SW480 (cell line): Measurements from ENCODE around the gene CISTR.
"Not testable (repeated sequence)": the region's sequence is repeated elsewhere in the genome, so short reads cannot be mapped to it uniquely, and the experiment has no call there.

Source experiments
- DNase-seq: peaks from one replicate; pipeline ENCODE4 v3.0.0-alpha.2; 2016; ENCODE audit warnings: low spot score

Gene CISTR

GRCh38 chr12:53718567-53718966 is 33.2 kb downstream of the CISTR start:
- not testable (repeated sequence) for DNase-seq

DNA sequence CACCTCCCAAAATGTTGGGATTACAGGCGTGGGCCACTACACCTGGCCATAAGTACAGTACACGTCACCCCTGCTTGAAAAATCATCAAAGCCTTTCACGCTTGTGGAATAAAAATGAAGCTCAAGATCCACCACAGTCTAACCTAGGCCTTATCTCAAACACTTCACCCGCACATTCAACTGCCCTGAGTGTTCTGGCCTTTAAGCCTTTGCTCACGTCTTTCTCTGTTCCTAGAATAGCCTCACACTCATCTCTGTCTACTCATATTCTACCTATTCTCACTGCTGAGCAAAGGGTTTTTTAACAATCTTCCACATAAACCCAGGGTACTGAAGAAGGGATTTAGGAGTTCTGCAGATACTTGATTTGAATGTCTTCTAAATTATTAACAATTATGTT is 34.5 kb downstream of the CISTR start:
- no peak for DNase-seq

DNA sequence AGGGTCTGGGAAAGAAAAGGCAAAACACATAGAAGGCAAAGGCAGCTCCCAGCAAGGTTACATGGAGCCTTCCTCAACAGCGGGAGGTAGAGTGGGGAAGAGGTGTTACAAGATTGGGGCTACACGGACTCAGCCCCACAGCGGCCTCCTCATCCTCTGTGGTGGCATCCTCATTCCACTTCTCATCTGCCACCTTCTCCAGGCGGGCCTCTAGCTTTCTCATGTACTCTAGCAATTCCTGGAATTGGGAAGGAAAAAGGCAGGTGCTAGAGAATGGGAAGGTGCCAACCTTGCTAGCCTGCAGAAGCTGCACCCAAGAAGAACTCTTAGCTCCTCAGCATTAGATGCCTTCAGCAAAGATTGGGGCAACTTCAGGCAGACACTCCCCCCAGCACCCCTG is 37.8 kb downstream of the CISTR start:
- DNase-seq, result no peak

- DNase-seq, result no peak
Observed at GRCh38 chr12:53713516-53713915, 38.3 kb downstream of the CISTR start.

GRCh38 chr12:53712059-53712643 is 39.6 kb downstream of the CISTR start:
- no peak for DNase-seq

- no peak for DNase-seq
Observed at GRCh38 chr12:53710091-53710490, 41.7 kb downstream of the CISTR start.

- DNase-seq, result no peak
Observed at GRCh38 chr12:53709671-53710070, 42.1 kb downstream of the CISTR start.

DNA sequence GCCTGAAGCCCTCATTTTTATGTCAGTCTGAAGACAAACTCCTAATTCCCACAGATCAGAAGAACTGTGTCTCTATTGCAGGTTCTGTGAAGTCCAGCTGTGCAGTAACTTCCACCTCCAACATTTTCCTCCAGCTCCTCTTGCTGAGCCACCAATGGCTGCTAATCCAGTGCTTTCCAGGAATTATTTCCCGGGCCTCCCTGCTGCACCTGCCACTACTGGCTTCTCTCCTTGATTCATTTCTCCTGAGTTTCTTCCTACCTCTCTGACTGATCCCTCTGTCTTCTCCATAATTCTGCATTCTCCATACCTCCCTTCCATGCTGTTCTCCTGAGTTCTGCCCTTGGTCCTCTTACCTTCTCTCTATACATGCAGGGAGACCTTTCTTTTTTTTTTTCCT is 45.7 kb downstream of the CISTR start:
- DNase-seq, result no peak

GRCh38 chr12:53703756-53704155 is 48.0 kb downstream of the CISTR start:
- no peak for DNase-seq

- peak; percentile 66 for DNase-seq
Observed at GRCh38 chr12:53701518-53702264, 50.1 kb downstream of the CISTR start.

GRCh38 chr12:53700567-53700966 is 51.2 kb downstream of the CISTR start:
- no peak for DNase-seq

- no peak for DNase-seq
Observed at GRCh38 chr12:53699678-53700025, 52.1 kb downstream of the CISTR start.

GRCh38 chr12:53698948-53699677 is 52.7 kb downstream of the CISTR start:
- DNase-seq, result no peak

GRCh38 chr12:53696655-53697331 is 55.0 kb downstream of the CISTR start:
- DNase-seq, result no peak
